ENCODE results near the gene LTA. TPM values are rescaled to one million over a fixed set of nuclear protein-coding genes. Genes with fewer than 3 reads are reported as not detected.

Gene LTA
- total RNA-seq, 1 experiment from 2014 or later, result 0.72 TPM

DNA sequence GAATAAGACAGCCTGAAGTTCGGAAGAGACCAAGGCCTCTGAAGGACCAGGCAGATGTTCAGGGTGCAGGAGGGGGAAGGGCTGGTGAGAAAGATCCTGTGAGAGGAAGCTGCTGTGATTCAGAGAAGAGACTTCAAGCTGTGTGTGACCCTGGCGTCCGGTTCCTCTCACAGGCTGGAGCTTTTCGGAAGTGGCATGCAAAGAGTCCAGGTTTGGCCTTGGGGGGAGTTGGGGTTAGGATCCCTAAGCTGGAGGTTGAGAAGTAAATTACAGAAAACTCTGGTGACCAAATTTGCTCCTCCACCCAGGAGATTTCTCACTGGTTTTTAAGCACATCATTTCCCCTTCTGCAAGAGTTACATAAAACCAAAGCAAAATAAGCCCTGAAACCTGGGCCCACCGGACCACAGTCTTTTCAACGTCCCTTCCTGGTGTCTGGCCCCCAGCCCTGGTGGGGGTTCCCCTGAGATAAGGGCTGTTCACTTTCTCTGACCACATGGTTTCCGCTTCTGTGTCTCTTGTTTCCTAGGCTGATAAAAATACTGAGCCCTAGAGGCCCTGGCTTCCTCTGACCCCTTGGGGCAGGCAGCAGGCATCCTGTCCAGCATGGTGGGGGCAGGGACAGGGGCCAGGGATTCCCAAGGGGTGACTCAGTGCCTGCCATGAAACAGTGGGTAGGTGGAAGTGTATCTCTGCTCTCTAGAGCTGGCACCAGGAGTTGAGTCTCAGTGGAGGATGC is 12.0 kb upstream of the LTA start:
- no TSS peak for BruUV-seq (replicated peaks)
- Histone ChIP-seq H3K36me3 (ENCODE audit: control insufficient read depth, insufficient read depth, low read length) (peaks cover 2% of the 10 kb centered on the region; the same call in 1 of the 2 replicates), H3K27ac (ENCODE audit: low read length) (no peak overlapping the region), H3K9me3 (ENCODE audit: control insufficient read depth, insufficient read depth, low read depth, low read length) (no peaks in the 10 kb centered on the region), H3K27me3 (ENCODE audit: control insufficient read depth, insufficient read depth, low read length) (no peaks in the 10 kb centered on the region), H3K4me3 (ENCODE audit: low read depth in 2 of 2, low read length in 2 of 2) (no peak overlapping the region), H3K4me1 (ENCODE audit: control insufficient read depth, insufficient read depth, low read length) (peaks cover 13% of the 10 kb centered on the region)
- ChIA-PET POLR2A (no interaction called here), CTCF (interaction anchor here (1.0 kb wide), 1 partner anchor 9 kb away, joined by 3 read pairs; no protein-coding TSS in a partner anchor)
- peak; percentile 80 for ATAC-seq
- DNase-seq (ENCODE audit: low read depth, low spot score), result no peak
- intact Hi-C loops (cut with micrococcal nuclease; ENCODE audit: unreplicated experiment), result no loop called here
- TF ChIP-seq, protein P1, sequence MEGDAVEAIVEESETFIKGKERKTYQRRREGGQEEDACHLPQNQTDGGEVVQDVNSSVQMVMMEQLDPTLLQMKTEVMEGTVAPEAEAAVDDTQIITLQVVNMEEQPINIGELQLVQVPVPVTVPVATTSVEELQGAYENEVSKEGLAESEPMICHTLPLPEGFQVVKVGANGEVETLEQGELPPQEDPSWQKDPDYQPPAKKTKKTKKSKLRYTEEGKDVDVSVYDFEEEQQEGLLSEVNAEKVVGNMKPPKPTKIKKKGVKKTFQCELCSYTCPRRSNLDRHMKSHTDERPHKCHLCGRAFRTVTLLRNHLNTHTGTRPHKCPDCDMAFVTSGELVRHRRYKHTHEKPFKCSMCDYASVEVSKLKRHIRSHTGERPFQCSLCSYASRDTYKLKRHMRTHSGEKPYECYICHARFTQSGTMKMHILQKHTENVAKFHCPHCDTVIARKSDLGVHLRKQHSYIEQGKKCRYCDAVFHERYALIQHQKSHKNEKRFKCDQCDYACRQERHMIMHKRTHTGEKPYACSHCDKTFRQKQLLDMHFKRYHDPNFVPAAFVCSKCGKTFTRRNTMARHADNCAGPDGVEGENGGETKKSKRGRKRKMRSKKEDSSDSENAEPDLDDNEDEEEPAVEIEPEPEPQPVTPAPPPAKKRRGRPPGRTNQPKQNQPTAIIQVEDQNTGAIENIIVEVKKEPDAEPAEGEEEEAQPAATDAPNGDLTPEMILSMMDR (IDR thresholded peaks at IDR 0.05), result no peak
- TF ChIP-seq, protein P2, sequence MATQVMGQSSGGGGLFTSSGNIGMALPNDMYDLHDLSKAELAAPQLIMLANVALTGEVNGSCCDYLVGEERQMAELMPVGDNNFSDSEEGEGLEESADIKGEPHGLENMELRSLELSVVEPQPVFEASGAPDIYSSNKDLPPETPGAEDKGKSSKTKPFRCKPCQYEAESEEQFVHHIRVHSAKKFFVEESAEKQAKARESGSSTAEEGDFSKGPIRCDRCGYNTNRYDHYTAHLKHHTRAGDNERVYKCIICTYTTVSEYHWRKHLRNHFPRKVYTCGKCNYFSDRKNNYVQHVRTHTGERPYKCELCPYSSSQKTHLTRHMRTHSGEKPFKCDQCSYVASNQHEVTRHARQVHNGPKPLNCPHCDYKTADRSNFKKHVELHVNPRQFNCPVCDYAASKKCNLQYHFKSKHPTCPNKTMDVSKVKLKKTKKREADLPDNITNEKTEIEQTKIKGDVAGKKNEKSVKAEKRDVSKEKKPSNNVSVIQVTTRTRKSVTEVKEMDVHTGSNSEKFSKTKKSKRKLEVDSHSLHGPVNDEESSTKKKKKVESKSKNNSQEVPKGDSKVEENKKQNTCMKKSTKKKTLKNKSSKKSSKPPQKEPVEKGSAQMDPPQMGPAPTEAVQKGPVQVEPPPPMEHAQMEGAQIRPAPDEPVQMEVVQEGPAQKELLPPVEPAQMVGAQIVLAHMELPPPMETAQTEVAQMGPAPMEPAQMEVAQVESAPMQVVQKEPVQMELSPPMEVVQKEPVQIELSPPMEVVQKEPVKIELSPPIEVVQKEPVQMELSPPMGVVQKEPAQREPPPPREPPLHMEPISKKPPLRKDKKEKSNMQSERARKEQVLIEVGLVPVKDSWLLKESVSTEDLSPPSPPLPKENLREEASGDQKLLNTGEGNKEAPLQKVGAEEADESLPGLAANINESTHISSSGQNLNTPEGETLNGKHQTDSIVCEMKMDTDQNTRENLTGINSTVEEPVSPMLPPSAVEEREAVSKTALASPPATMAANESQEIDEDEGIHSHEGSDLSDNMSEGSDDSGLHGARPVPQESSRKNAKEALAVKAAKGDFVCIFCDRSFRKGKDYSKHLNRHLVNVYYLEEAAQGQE (IDR thresholded peaks at IDR 0.05; ENCODE audit: insufficient read depth in 1 of 2, low read depth in 2 of 2, low read length in 1 of 2), result no peak
- no peak for TF ChIP-seq SIN3A (IDR thresholded peaks at IDR 0.05; ENCODE audit: borderline replicate concordance, insufficient read depth, low read depth, low read length)
- TF ChIP-seq POLR2AphosphoS5 (IDR thresholded peaks at IDR 0.05; ENCODE audit: low read depth, low read length), result no peak
- TF ChIP-seq TCF7L2 (IDR thresholded peaks at IDR 0.05; ENCODE audit: low read depth, low read length), result no peak
- in situ Hi-C loops (cut with HindIII; ENCODE audit: low pct_unique_long_range_greater_than_20kb, low sequenced_read_pairs), result no loop called here

DNA sequence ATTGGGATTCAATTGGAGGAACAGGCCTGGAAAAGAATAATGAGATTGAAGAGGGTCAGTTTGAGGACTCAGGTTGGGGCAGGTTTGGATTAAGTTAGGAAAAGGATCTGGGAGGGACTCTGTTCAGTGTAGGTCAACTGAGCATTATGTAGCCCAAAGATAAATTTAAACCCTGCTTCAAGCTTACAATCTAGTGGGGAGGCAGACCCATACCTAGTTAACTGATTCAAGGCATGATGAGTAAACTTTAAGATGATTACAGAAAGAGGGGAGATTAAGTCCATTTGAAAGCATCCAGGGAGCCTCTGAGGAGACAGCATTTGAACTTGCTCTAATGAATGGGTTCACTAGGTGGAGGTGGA is 11.4 kb upstream of the LTA start:
- POLR2A ChIA-PET, result no interaction called here
- Histone ChIP-seq H3K27me3 (ENCODE audit: control insufficient read depth, insufficient read depth, low read length) (no peaks in the 10 kb centered on the region), H3K4me3 (ENCODE audit: low read depth in 2 of 2, low read length in 2 of 2) (no peak overlapping the region), H3K4me1 (ENCODE audit: control insufficient read depth, insufficient read depth, low read length) (peaks cover 13% of the 10 kb centered on the region), H3K9me3 (ENCODE audit: control insufficient read depth, insufficient read depth, low read depth, low read length) (no peaks in the 10 kb centered on the region), H3K36me3 (ENCODE audit: control insufficient read depth, insufficient read depth, low read length) (peaks cover 2% of the 10 kb centered on the region; the same call in 1 of the 2 replicates), H3K27ac (ENCODE audit: low read length) (no peak overlapping the region)
- 0 out of 2 replicates have a peak, but pooled peaks have one; percentile 3 for ATAC-seq
- intact Hi-C loops (cut with micrococcal nuclease; ENCODE audit: unreplicated experiment) (no loop called here), in situ Hi-C loops (cut with HindIII; ENCODE audit: low pct_unique_long_range_greater_than_20kb, low sequenced_read_pairs) (no loop called here)
- TF ChIP-seq, protein P2 (IDR thresholded peaks at IDR 0.05; ENCODE audit: insufficient read depth in 1 of 2, low read depth in 2 of 2, low read length in 1 of 2), result no peak
- TF ChIP-seq SIN3A (IDR thresholded peaks at IDR 0.05; ENCODE audit: borderline replicate concordance, insufficient read depth, low read depth, low read length), result no peak
- TF ChIP-seq POLR2AphosphoS5 (IDR thresholded peaks at IDR 0.05; ENCODE audit: low read depth, low read length), result no peak
- TF ChIP-seq, protein P1 (IDR thresholded peaks at IDR 0.05), result no peak
- no peak for TF ChIP-seq TCF7L2 (IDR thresholded peaks at IDR 0.05; ENCODE audit: low read depth, low read length)
- BruUV-seq (replicated peaks), result no TSS peak
- CTCF ChIA-PET, result no interaction called here
- no peak for DNase-seq (ENCODE audit: low read depth, low spot score)

Data from Panc1 (cell line).